PC-9 (cell line): ENCODE data around the gene FUS. TPM values are rescaled to one million over a fixed set of nuclear protein-coding genes. Genes with fewer than 3 reads are reported as not detected.
"Not testable (repeated sequence)": the region's sequence is repeated elsewhere in the genome, so short reads cannot be mapped to it uniquely, and the experiment has no call there.

Experiments
- BruUV-seq: library from RNA; stranded (reverse); fragments of 400-500 nt; replicated peaks from 2 replicates; lab custom pipeline; 2021; lab: Mats Ljungman, UMichigan
- CTCF ChIA-PET: fragments of 300-600 bp; sonication (Branson Sonifier 250); formaldehyde crosslinking; loops from one replicate; lab custom pipeline; 2022; ENCODE audit warnings: antibody characterized with exemption; lab: Charles Lee
- POLR2A ChIA-PET: fragments of 300-600 bp; sonication (Branson Sonifier 250); formaldehyde crosslinking; loops from one replicate; lab custom pipeline; 2022; ENCODE audit warnings: antibody characterized with exemption; ENCODE audit not compliant: unreplicated experiment; lab: Charles Lee
- DNase-seq, 2 experiments: peaks; one replicate each; pipeline versions ENCODE4 v3.0.0 to v3.0.0-alpha.2; 2015 to 2022; ENCODE audit warnings: mixed read lengths in 1 of 2
- H2AFZ ChIP-seq: fragments of 200-600 bp; sonication (generic); 2 replicates; pipeline ENCODE4 v1.8.1; 2017; ENCODE audit warnings: antibody characterized with exemption
- H3F3A ChIP-seq: fragments of 200-600 bp; sonication (generic); 2 replicates; pipeline ENCODE4 v1.8.1; 2017; ENCODE audit warnings: antibody characterized with exemption, mild to moderate bottlenecking, low read depth; ENCODE audit not compliant: insufficient read depth
- H3K27ac ChIP-seq: fragments of 200-600 bp; sonication (generic); 2 replicates; pipeline ENCODE4 v1.6.1; 2016; ENCODE audit warnings: mixed run types
- H3K27me3 ChIP-seq: fragments of 200-600 bp; sonication (generic); 2 replicates; pipeline ENCODE4 v1.6.1; 2016; ENCODE audit warnings: low read depth, mixed run types; ENCODE audit not compliant: insufficient read depth
- H3K36me3 ChIP-seq: fragments of 200-600 bp; sonication (generic); 2 replicates; pipeline ENCODE4 v1.6.1; 2016; ENCODE audit warnings: low read depth, mixed run types
- H3K4me1 ChIP-seq: fragments of 200-600 bp; sonication (generic); replicated peaks from 2 replicates; pipeline ENCODE4 v1.6.1; 2016; ENCODE audit warnings: mixed run types; ENCODE audit not compliant: insufficient read depth
- H3K4me2 ChIP-seq: fragments of 200-600 bp; sonication (generic); 2 replicates; pipeline ENCODE4 v1.6.1; 2017; ENCODE audit warnings: mixed run types
- H3K4me3 ChIP-seq: fragments of 200-600 bp; sonication (generic); 2 replicates; pipeline ENCODE4 v1.6.1; 2016; ENCODE audit warnings: mixed run types
- H3K79me2 ChIP-seq: fragments of 200-600 bp; sonication (generic); 2 replicates; pipeline ENCODE4 v1.6.1; 2017; ENCODE audit warnings: low read depth, mixed run types
- H3K9me2 ChIP-seq: fragments of 200-600 bp; sonication (generic); 2 replicates; pipeline ENCODE4 v1.8.1; 2017; ENCODE audit warnings: mild to moderate bottlenecking; ENCODE audit not compliant: insufficient read depth
- H3K9me3 ChIP-seq: fragments of 200-600 bp; sonication (generic); 2 replicates; pipeline ENCODE4 v1.8.1; 2016; ENCODE audit warnings: low read depth; ENCODE audit not compliant: insufficient read depth
- H4K20me1 ChIP-seq: fragments of 200-600 bp; sonication (generic); 2 replicates; pipeline ENCODE4 v1.8.1; 2017; ENCODE audit not compliant: insufficient read depth
- CTCF ChIP-seq: fragments of 200-600 bp; sonication (generic); conservative IDR thresholded peaks from 2 replicates; pipeline ENCODE4 v1.6.1; 2017; ENCODE audit warnings: mixed run types, antibody characterized with exemption, mild to moderate bottlenecking, moderate library complexity
- EZH2 ChIP-seq: fragments of 200-600 bp; sonication (generic); IDR thresholded peaks from 2 replicates; pipeline ENCODE4 v1.8.0; 2017; ENCODE audit warnings: antibody characterized with exemption, low read depth
- intact Hi-C: fragments of 100-400 bp; cut with micrococcal nuclease; formaldehyde crosslinking; loops from one replicate; pipeline ENCODE4 v1.10.0; 2022; ENCODE audit not compliant: unreplicated experiment
- total RNA-seq: library from RNA; stranded (reverse); gene quantifications from 2 replicates; pipeline ENCODE4 v1.2.3, GENCODE V29; 2021

The FUS gene
- total RNA-seq, 1 experiment from 2014 or later, result 637 TPM

- Histone ChIP-seq H3K36me3 (no peaks in the 10 kb centered on the region), H3K9me3 (no peaks in the 10 kb centered on the region), H3K4me1 (peaks cover 22% of the 10 kb centered on the region), H2AFZ (no peak overlapping the region), H3K27ac (no peak overlapping the region), H3K9me2 (no peaks in the 10 kb centered on the region), H3K4me2 (no peak overlapping the region), H3F3A (peaks cover 36% of the 10 kb centered on the region), H4K20me1 (no peaks in the 10 kb centered on the region), H3K4me3 (no peak overlapping the region), H3K27me3 (no peaks in the 10 kb centered on the region), H3K79me2 (no peaks in the 10 kb centered on the region)
- DNase-seq, result no peak
- POLR2A ChIA-PET, result no interaction called here
- BruUV-seq, result no TSS peak
- intact Hi-C loops, result no loop called here
- CTCF ChIA-PET, result interaction anchor here (0.6 kb wide), 2 partner anchors 102 to 106 kb away, joined by 6 to 7 read pairs; no protein-coding TSS in a partner anchor
- TF ChIP-seq CTCF, result no peak
- no peak for TF ChIP-seq EZH2
Measured at GRCh38 chr16:31148896-31149295, 31.0 kb upstream of the FUS start.

GRCh38 chr16:31149332-31149731, 30.6 kb upstream of the FUS start:
- Histone ChIP-seq H3K4me1 (peaks cover 26% of the 10 kb centered on the region), H3K4me3 (no peak overlapping the region), H3F3A (peaks cover 34% of the 10 kb centered on the region), H3K9me3 (no peaks in the 10 kb centered on the region), H3K36me3 (no peaks in the 10 kb centered on the region), H3K27me3 (no peaks in the 10 kb centered on the region), H3K9me2 (no peaks in the 10 kb centered on the region), H2AFZ (no peak overlapping the region), H3K79me2 (no peaks in the 10 kb centered on the region), H3K27ac (peak overlapping the region; percentile 68), H3K4me2 (no peak overlapping the region; the same call in 1 of the 2 replicates), H4K20me1 (no peaks in the 10 kb centered on the region)
- POLR2A ChIA-PET, result no interaction called here
- BruUV-seq, result no TSS peak
- no peak for DNase-seq
- no peak for TF ChIP-seq EZH2
- TF ChIP-seq CTCF, result no peak
- intact Hi-C loops, result no loop called here
- CTCF ChIA-PET, result no interaction called here

- H4K20me1 ChIP-seq, result no peaks in the 10 kb centered on the region
- no peaks in the 10 kb centered on the region for H3K79me2 ChIP-seq
- DNase-seq, result peak; percentile 72 to 89
- peaks cover 34% of the 10 kb centered on the region for H3F3A ChIP-seq
- no TSS peak for BruUV-seq
- H3K4me1 ChIP-seq, result peaks cover 32% of the 10 kb centered on the region
- peak within 1 kb of the TSS; percentile 68 for H3K27ac ChIP-seq
- H2AFZ ChIP-seq, result peak within 1 kb of the TSS; percentile 12; the same call in 1 of the 2 replicates
- no peaks in the 10 kb centered on the region for H3K27me3 ChIP-seq
- H3K4me3 ChIP-seq, result no peak within 1 kb of the TSS
- peak within 1 kb of the TSS; percentile 66 for H3K4me2 ChIP-seq
- no peaks in the 10 kb centered on the region for H3K36me3 ChIP-seq
- intact Hi-C loops, result loop anchor here (1.0 kb wide), 2 partner anchors 19 to 29 kb away; no protein-coding TSS in a partner anchor
- H3K9me2 ChIP-seq, result no peaks in the 10 kb centered on the region
- CTCF ChIA-PET, result interaction anchor here (0.6 to 1.0 kb wide), 4 partner anchors 9 to 305 kb away, joined by 3 to 7 read pairs (median 4); no protein-coding TSS in a partner anchor
- no peaks in the 10 kb centered on the region for H3K9me3 ChIP-seq
- no peak for TF ChIP-seq CTCF
- no peak for TF ChIP-seq EZH2
- POLR2A ChIA-PET, result interaction anchor here (0.5 to 0.7 kb wide), 5 partner anchors 8 to 310 kb away, joined by 3 to 22 read pairs (median 4); partner anchors contain the start of genes FUS and STX4
Measured at GRCh38 chr16:31149894-31150890, 29.7 kb upstream of the FUS start, which contains the start of gene PRSS36. TSS of gene PRSS36 (minus strand) at chr16:31150066. CDS start at chr16:31150035, 31 bp downstream.

- not testable (repeated sequence) for H3K79me2 ChIP-seq, H3K9me2 ChIP-seq, DNase-seq, BruUV-seq, H4K20me1 ChIP-seq, H3K36me3 ChIP-seq, H3K27me3 ChIP-seq, H2AFZ ChIP-seq, H3K4me3 ChIP-seq, H3K9me3 ChIP-seq
- peak overlapping the region; percentile 66 for H3K4me2 ChIP-seq
- H3K27ac ChIP-seq, result peak overlapping the region; percentile 68
- intact Hi-C loops, result loop anchor here (1.0 kb wide), 2 partner anchors 20 to 28 kb away; no protein-coding TSS in a partner anchor
- ChIA-PET CTCF (interaction anchor here (0.6 to 1.0 kb wide), 3 partner anchors 8 to 306 kb away, joined by 3 to 4 read pairs (median 3); no protein-coding TSS in a partner anchor), POLR2A (interaction anchor here (0.5 to 0.7 kb wide), 3 partner anchors 9 to 117 kb away, joined by 3 to 22 read pairs (median 4); partner anchors contain the start of genes FUS and STX4)
- peaks cover 33% of the 10 kb centered on the region for H3F3A ChIP-seq
- H3K4me1 ChIP-seq, result peaks cover 32% of the 10 kb centered on the region
Measured at GRCh38 chr16:31150976-31151375, 29.0 kb upstream of the FUS start.
